NCI-H1930 (cell line): Measurements from ENCODE around the gene ENPP1.

Experiments
- DNase-seq, 2 experiments: peaks; one replicate each; lab custom pipeline; 2025; lab: John Stamatoyannopoulos, UW

ENPP1 gene

DNA sequence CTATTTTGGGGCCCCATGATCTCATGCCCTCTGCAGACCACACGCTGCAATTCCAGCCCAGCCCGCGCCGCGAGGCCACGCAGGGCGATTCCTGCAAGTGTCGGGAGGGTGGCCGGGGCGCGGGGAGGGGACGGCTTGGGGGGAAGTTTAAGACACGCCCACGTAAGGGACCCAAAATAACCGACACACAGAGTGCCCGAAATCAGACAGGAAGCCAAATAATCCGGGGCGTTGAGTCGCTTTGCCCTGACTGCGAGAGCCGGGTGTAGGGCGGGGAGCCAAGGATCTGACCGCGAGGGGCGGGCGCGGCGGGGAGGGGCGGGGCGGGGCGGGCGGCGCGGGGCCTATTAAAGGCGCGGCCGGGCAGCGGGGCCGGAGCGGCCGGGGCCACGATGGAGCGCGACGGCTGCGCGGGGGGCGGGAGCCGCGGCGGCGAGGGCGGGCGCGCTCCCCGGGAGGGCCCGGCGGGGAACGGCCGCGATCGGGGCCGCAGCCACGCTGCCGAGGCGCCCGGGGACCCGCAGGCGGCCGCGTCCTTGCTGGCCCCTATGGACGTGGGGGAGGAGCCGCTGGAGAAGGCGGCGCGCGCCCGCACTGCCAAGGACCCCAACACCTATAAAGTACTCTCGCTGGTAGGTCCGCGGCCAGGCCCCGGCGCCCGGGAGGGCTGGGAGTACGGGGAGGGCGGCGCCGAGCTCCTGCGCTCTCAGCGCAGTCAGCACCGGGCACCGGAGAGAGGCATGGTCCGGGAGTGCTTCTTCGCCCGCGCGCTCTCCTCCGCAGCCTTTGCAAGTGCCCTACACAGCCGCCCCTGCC, at the start of gene ENPP1:
Gene ENPP1 (plus strand): TSS at position 377 of the 816 bp plus-strand sequence. CDS start 16 bp downstream, at position 393.
- peak; percentile 30 to 34 for DNase-seq

DNA sequence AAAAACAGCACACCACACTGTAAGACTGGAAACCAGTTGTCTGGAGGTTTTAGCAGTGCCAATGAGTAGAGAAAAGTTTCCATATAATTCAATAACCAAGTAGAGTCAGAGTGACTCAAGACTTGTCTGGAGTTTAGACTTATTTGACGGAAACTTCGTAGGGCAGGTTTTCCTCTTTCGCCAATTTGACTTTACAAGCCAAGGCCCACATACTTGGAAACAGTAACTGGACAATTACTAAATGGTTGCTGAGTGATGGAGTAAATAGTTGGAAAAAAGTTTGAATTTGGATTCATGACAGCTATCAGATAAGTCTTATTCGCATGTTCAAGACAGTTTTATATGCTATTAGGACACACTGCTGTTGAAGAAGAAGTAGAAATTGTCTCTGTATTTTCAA, 48.9 kb upstream of the ENPP1 start:
- no peak for DNase-seq

DNA sequence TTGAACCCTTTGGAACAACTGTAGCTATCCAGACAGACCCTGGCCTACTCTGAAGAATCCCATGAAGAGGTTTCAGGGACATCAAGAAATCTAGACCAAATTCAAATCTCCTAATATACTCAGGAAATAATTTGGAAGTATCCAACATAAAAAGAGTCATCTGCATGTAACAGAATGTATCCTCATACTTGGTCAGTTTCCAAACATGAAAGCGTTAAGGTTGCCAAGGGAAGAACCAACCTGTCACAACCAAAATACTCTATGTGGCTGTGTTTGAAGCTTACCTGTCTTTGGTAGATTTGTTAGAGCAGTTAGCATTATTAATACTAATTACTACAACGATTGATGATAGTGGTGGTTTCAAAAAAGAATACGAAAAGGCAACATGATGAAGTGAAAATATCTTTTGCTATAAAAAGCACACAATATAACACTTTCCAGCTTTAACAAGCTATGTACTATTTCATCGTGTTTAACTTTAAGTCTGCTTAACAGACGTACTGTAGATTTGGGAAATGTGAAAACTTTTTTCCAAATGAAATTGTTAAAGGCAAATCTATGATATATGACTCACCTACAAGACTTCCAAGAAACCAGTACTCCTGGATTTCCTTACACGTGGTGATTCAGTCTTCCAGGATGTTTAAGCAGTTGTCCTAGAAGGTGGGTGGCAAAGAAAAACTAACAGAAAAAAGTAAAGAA, 46.6 kb upstream of the ENPP1 start:
- no peak for DNase-seq

DNA sequence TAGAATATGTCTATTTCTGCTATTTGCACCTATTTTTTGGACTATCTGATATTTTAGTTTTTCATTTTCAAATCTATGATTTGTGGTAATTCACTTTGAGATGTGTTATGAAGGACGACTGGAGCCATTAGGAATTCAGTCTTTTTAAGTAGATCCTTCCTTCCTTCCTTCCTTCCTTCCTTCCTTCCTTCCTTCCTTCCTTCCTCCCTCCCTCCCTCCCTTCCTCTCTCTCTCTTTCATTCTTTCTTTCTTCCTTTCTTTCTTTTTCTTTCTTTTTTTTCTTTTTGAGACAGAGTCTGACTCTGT, 46.1 kb upstream of the ENPP1 start:
- DNase-seq: no peak

DNA sequence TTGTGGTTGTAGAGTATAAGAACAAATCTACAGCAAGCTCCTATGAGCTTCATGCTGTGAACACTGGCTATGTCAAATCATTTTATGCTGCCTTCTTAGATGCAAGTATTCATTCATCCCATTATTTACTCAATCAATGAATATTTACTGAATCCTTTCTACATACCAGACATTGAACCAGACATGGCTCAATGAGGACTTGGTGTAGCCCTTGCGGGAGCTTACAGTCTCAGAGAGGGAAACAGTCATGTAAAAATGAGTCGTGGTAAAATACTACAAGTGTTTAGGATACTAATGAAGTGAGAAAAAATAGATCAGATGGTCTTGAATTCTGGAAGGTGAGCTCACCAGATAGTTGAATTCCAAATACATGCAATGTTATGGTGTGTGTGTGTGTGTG, 44.8 kb upstream of the ENPP1 start:
- DNase-seq: no peak

- no peak for DNase-seq
These were observed 44.1 kb upstream of the ENPP1 start for GRCh38 chr6:131763749-131764148.

DNA sequence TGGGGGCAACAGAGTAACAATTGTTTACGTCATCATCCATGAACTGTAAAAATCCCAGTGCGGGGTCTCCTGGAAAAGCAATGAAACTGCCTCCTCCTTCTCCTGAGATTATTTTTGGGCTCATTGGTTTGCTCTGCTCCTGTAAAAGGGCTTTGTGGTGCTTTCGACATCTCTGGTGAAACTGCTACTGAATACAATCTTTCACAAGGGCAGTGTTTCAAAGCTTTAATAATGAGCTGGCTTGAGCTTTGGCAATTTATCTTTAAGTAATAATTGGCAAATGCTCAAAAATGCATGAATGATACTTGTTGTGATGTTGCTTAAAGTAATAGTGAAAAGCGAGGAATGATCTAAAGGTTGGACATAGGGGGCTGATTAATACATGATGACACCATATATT, 43.5 kb upstream of the ENPP1 start:
- DNase-seq: no peak

GRCh38 chr6:131765081-131765803, 42.6 kb upstream of the ENPP1 start:
- no peak for DNase-seq

DNA sequence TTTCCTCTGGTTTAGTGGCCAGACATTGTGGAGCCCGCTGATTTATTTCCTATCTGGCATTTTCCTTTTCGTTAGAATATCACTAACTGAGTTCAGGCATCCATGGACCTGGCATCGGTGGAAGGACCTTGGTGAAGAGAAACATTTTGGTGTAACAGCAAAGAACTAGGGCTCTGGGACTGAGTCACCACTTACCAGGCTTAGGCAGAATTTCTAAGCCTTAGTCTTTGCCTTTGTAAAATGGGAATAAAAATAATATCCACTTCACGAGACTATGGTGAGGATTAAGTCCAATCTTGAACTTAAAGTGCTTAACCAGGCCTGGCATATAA, 42.0 kb upstream of the ENPP1 start:
- DNase-seq: no peak

- DNase-seq: no peak
These were observed 41.2 kb upstream of the ENPP1 start for GRCh38 chr6:131766631-131767030.

- no peak for DNase-seq
These were observed 38.9 kb upstream of the ENPP1 start for GRCh38 chr6:131768964-131769363.

- no peak for DNase-seq
These were observed 38.3 kb upstream of the ENPP1 start for GRCh38 chr6:131769385-131770141.

- DNase-seq: no peak
These were observed 37.0 kb upstream of the ENPP1 start for GRCh38 chr6:131770776-131771175.

GRCh38 chr6:131773284-131773950, 34.4 kb upstream of the ENPP1 start:
- DNase-seq: no peak

GRCh38 chr6:131775886-131776285, 31.9 kb upstream of the ENPP1 start:
- no peak for DNase-seq

DNA sequence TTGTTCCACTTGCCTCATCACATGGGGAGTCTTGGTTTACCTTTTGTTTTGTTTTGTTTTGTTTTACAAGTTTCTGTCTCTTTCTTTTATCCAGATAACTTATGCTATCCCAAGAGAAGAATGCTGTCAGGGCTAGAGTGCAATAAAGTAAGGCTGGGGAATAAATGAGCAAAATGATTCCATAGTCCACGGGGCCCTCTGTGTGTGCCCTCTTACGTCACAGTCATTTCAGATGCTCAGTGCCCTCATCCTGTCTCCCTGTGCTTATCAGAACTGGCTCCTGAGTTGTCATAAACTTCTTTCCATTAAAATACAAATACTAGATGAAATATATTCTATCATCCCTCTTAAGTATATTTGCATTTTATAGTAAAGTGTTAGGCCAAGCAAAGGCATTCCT, 30.8 kb upstream of the ENPP1 start:
- no peak for DNase-seq

DNA sequence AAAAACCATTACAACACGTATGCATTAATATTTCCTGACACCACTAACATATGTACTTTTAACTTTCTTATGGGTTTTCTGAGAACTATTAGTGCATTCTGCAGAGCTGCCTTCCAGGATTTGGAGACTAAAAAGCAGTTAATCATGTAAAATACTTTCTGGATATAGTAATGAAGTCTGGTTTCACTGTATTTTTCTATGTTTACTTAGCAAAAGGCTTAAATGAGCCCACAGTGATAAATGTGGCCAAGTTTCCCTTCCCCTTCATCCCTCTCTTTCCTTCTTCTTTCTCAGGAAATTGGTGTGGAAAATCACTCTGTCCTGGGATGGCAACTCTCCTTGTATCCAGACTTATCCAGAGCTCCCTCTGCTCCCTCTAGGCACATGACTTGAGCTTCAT, 29.7 kb upstream of the ENPP1 start:
- DNase-seq: no peak

DNA sequence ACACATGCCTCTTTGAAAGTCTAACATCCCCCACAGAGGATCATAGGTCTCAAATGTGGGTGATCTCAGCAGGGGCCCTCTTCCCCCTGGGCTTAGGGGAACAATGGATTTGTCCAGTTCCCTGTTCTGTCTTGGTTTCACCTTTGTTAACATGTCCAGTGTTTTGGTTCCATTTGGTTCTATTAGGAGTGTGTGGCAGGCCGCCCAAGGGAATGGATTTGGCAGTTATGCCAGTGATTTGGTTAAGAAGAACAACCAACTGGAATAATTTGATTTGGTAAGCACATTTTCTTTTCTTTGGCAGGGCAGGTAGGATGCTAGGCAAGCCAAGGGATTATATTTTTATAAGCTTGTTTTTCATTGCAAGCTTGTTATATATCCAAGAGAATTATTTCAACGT, 28.5 kb upstream of the ENPP1 start:
- DNase-seq: no peak

- no peak for DNase-seq
These were observed 27.2 kb upstream of the ENPP1 start for GRCh38 chr6:131780600-131780999.

GRCh38 chr6:131781687-131782086, 26.1 kb upstream of the ENPP1 start:
- no peak for DNase-seq

- DNase-seq: peak in 1 of 2 experiments; percentile 7
These were observed 25.1 kb upstream of the ENPP1 start for GRCh38 chr6:131782764-131783163.

- no peak for DNase-seq
These were observed 23.3 kb upstream of the ENPP1 start for GRCh38 chr6:131784561-131784960.
